ENCODE results near the gene WBP2. TPM values are rescaled to one million over a fixed set of nuclear protein-coding genes. Genes with fewer than 3 reads are reported as not detected.
A peak's percentile ranks its signal among the peaks of the same experiment; 100 is the strongest.
"Not testable (repeated sequence)": the region's sequence is repeated elsewhere in the genome, so short reads cannot be mapped to it uniquely, and the experiment has no call there.

Gene WBP2
- total RNA-seq, 2 experiments from 2014 or later = 64.3 to 68.6 TPM

- Mint-ChIP-seq H3K36me3 (ENCODE audit: low read depth) (peaks cover 21% of the 10 kb centered on the region), H3K27ac (no peak overlapping the region)
- POLR2A ChIA-PET = no interaction called here
Observed at GRCh38 chr17:75812096-75813013, 42.8 kb downstream of the WBP2 start.

GRCh38 chr17:75811174-75811573 is 44.0 kb downstream of the WBP2 start:
- CTCF ChIA-PET = no interaction called here
- no peak overlapping the region for H3K4me3 Mint-ChIP-seq
- DNase-seq = no peak
- H3K4me1 Mint-ChIP-seq (ENCODE audit: low read depth) = no peaks in the 10 kb centered on the region
- POLR2A ChIA-PET = interaction anchor here (0.7 kb wide), 1 partner anchor 12 kb away, joined by 3 read pairs; no protein-coding TSS in a partner anchor
- peaks cover 21% of the 10 kb centered on the region for H3K36me3 Mint-ChIP-seq (ENCODE audit: low read depth)
- ATAC-seq = no peak
- no peak overlapping the region for H3K27ac Mint-ChIP-seq
- no peaks in the 10 kb centered on the region for H3K9me3 Mint-ChIP-seq (ENCODE audit: insufficient read depth)
- H3K27me3 Mint-ChIP-seq (ENCODE audit: low read depth) = no peaks in the 10 kb centered on the region

More at GRCh38 chr17:75812096-75813013, 42.8 kb downstream of the WBP2 start:
- H3K4me1 Mint-ChIP-seq (ENCODE audit: low read depth) = no peaks in the 10 kb centered on the region
- CTCF ChIA-PET = no interaction called here
- no peaks in the 10 kb centered on the region for H3K27me3 Mint-ChIP-seq (ENCODE audit: low read depth)
- H3K9me3 Mint-ChIP-seq (ENCODE audit: insufficient read depth) = no peaks in the 10 kb centered on the region
- no peak for DNase-seq
- no peak overlapping the region for H3K4me3 Mint-ChIP-seq
- ATAC-seq = no peak

GRCh38 chr17:75810756-75811155 is 44.4 kb downstream of the WBP2 start:
- H3K27me3 Mint-ChIP-seq (ENCODE audit: low read depth); POLR2A ChIA-PET; H3K4me3 Mint-ChIP-seq; CTCF ChIA-PET; H3K4me1 Mint-ChIP-seq (ENCODE audit: low read depth); H3K9me3 Mint-ChIP-seq (ENCODE audit: insufficient read depth); ATAC-seq; H3K27ac Mint-ChIP-seq; DNase-seq: not testable (repeated sequence)
- peaks cover 21% of the 10 kb centered on the region for H3K36me3 Mint-ChIP-seq (ENCODE audit: low read depth)

- Mint-ChIP-seq H3K4me3 (no peak overlapping the region), H3K4me1 (ENCODE audit: low read depth) (no peaks in the 10 kb centered on the region), H3K27ac (no peak overlapping the region), H3K9me3 (ENCODE audit: insufficient read depth) (no peaks in the 10 kb centered on the region), H3K36me3 (ENCODE audit: low read depth) (peaks cover 19% of the 10 kb centered on the region), H3K27me3 (ENCODE audit: low read depth) (no peaks in the 10 kb centered on the region)
- ChIA-PET POLR2A (no interaction called here), CTCF (no interaction called here)
- DNase-seq = no peak
- ATAC-seq = no peak
Observed at GRCh38 chr17:75810216-75810615, 44.9 kb downstream of the WBP2 start.

DNA sequence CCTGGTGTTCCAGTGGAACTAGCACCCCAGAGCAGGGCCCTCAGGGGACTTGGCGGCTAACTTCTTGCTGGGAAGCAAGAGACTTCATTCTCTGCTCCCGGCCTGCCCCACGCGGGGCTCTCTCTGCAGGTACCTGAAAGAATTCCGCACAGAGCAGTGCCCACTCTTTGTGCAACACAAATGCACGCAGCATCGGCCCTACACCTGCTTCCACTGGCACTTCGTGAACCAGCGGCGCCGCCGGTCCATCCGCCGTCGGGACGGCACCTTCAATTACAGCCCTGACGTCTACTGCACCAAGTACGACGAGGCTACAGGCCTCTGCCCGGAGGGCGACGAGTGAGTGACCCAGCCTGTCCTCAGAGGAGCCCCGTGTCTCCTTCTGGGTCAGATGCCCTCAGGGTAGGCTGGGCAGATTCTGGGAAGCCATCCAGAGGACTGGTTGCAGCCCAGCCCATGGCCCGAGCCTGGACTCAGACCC is 45.5 kb downstream of the WBP2 start:
- CTCF ChIA-PET = no interaction called here
- Mint-ChIP-seq H3K4me3 (no peak overlapping the region), H3K27ac (no peak overlapping the region), H3K9me3 (ENCODE audit: insufficient read depth) (no peaks in the 10 kb centered on the region), H3K4me1 (ENCODE audit: low read depth) (no peaks in the 10 kb centered on the region), H3K27me3 (ENCODE audit: low read depth) (no peaks in the 10 kb centered on the region), H3K36me3 (ENCODE audit: low read depth) (peaks cover 15% of the 10 kb centered on the region)
- DNase-seq (no peak), ATAC-seq (no peak)
- POLR2A ChIA-PET = no interaction called here

GRCh38 chr17:75808905-75809621 is 46.1 kb downstream of the WBP2 start:
- Mint-ChIP-seq H3K27ac (no peak overlapping the region), H3K9me3 (ENCODE audit: insufficient read depth) (no peaks in the 10 kb centered on the region), H3K36me3 (ENCODE audit: low read depth) (peaks cover 11% of the 10 kb centered on the region), H3K4me1 (ENCODE audit: low read depth) (peaks cover under 1% of the 10 kb centered on the region), H3K4me3 (no peak overlapping the region), H3K27me3 (ENCODE audit: low read depth) (no peaks in the 10 kb centered on the region)
- ATAC-seq (no peak), DNase-seq (no peak)
- ChIA-PET CTCF (interaction anchor here (1.4 kb wide), 1 partner anchor 26 kb away, joined by 5 read pairs; no protein-coding TSS in a partner anchor), POLR2A (interaction anchor here (1.4 kb wide), 1 partner anchor 13 kb away, joined by 5 read pairs; no protein-coding TSS in a partner anchor)

DNA sequence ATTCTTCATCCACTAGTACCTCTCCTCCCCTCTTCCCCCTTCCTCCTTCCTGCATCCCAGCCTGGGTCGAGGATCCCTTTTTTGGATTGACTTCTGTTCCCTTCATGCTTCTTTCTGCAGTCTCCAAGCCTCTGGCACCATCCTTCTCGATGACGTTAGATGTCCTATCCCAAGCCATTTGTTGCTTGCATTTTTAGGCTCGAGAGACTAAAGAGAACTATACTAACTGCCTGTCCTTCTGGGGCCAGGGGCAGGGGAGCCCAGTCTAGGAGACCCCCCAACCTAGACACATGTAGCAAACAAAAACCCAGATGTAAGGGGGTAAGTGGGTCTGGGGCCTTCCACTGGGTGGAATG is 46.6 kb downstream of the WBP2 start:
- ATAC-seq = no peak
- Mint-ChIP-seq H3K27ac (peak overlapping the region; percentile 68), H3K36me3 (ENCODE audit: low read depth) (peaks cover 9% of the 10 kb centered on the region), H3K27me3 (ENCODE audit: low read depth) (no peaks in the 10 kb centered on the region), H3K9me3 (ENCODE audit: insufficient read depth) (no peaks in the 10 kb centered on the region), H3K4me1 (ENCODE audit: low read depth) (peaks cover 6% of the 10 kb centered on the region), H3K4me3 (no peak overlapping the region)
- CTCF ChIA-PET = interaction anchor here (1.0 to 1.4 kb wide), 2 partner anchors 26 to 55 kb away, joined by 4 to 5 read pairs; no protein-coding TSS in a partner anchor
- DNase-seq = no peak
- POLR2A ChIA-PET = interaction anchor here (1.0 to 1.4 kb wide), 2 partner anchors 10 to 14 kb away, joined by 4 to 5 read pairs; no protein-coding TSS in a partner anchor

- DNase-seq (no peak), ATAC-seq (no peak)
- no peak overlapping the region for H3K4me3 Mint-ChIP-seq
- ChIA-PET POLR2A (interaction anchor here (1.0 to 1.4 kb wide), 3 partner anchors 9 to 28 kb away, joined by 4 to 5 read pairs (median 4); no protein-coding TSS in a partner anchor), CTCF (interaction anchor here (1.0 to 1.4 kb wide), 2 partner anchors 25 to 54 kb away, joined by 4 to 5 read pairs; no protein-coding TSS in a partner anchor)
- H3K9me3 Mint-ChIP-seq (ENCODE audit: insufficient read depth) = no peaks in the 10 kb centered on the region
- no peak overlapping the region for H3K27ac Mint-ChIP-seq
- no peaks in the 10 kb centered on the region for H3K27me3 Mint-ChIP-seq (ENCODE audit: low read depth)
- peaks cover 12% of the 10 kb centered on the region for H3K36me3 Mint-ChIP-seq (ENCODE audit: low read depth)
- peaks cover 11% of the 10 kb centered on the region for H3K4me1 Mint-ChIP-seq (ENCODE audit: low read depth)
Observed at GRCh38 chr17:75807861-75808260, 47.3 kb downstream of the WBP2 start.

GRCh38 chr17:75806822-75807500 is 48.2 kb downstream of the WBP2 start:
- POLR2A ChIA-PET = interaction anchor here (0.7 to 1.3 kb wide), 2 partner anchors 27 to 48 kb away, joined by 4 read pairs; partner anchors contain the start of gene WBP2
- no peaks in the 10 kb centered on the region for H3K27me3 Mint-ChIP-seq (ENCODE audit: low read depth)
- H3K4me1 Mint-ChIP-seq (ENCODE audit: low read depth) = peaks cover 11% of the 10 kb centered on the region
- DNase-seq (no peak), ATAC-seq (no peak)
- H3K9me3 Mint-ChIP-seq (ENCODE audit: insufficient read depth) = no peaks in the 10 kb centered on the region
- H3K27ac Mint-ChIP-seq = no peak overlapping the region
- CTCF ChIA-PET = interaction anchor here (1.0 kb wide), 1 partner anchor 54 kb away, joined by 3 read pairs; no protein-coding TSS in a partner anchor
- H3K36me3 Mint-ChIP-seq (ENCODE audit: low read depth) = peaks cover 7% of the 10 kb centered on the region
- no peak overlapping the region for H3K4me3 Mint-ChIP-seq

GRCh38 chr17:75803883-75804282 is 51.3 kb downstream of the WBP2 start:
- H3K9me3 Mint-ChIP-seq (ENCODE audit: insufficient read depth) = no peaks in the 10 kb centered on the region
- peaks cover 11% of the 10 kb centered on the region for H3K36me3 Mint-ChIP-seq (ENCODE audit: low read depth)
- peaks cover 11% of the 10 kb centered on the region for H3K4me1 Mint-ChIP-seq (ENCODE audit: low read depth)
- no peak overlapping the region for H3K4me3 Mint-ChIP-seq
- POLR2A ChIA-PET = interaction anchor here (0.8 to 1.8 kb wide), 5 partner anchors 9 to 27 kb away, joined by 3 to 8 read pairs (median 4); partner anchors contain the start of gene UNK
- CTCF ChIA-PET = interaction anchor here (0.9 to 3.4 kb wide), 7 partner anchors 12 to 45 kb away, joined by 3 to 23 read pairs (median 5); partner anchors contain the start of gene GALK1
- ATAC-seq (no peak), DNase-seq (no peak)
- H3K27ac Mint-ChIP-seq = no peak overlapping the region
- no peaks in the 10 kb centered on the region for H3K27me3 Mint-ChIP-seq (ENCODE audit: low read depth)

DNA sequence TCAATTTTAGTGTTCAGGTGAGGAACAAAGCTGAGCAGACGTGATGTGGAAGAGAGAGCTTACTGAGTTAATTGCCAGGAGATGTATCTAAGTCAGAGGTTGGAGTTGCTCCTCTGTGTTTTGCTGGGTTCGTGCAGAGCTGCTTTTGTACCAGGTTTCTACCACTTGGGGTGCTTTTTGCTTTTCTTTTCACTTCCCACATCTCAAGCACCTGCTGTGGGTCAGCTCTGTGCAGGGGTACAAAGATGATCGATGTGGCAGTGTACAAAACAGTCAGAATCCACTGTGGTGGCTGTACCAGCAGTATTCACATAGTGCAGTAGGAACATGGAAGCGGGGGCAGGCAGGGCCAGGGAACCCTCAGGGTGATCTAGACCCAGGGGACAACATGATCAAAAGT is 55.7 kb downstream of the WBP2 start:
- H3K27me3 Mint-ChIP-seq (ENCODE audit: low read depth) = no peaks in the 10 kb centered on the region
- no peak overlapping the region for H3K4me3 Mint-ChIP-seq
- ATAC-seq (no peak), DNase-seq (no peak)
- H3K36me3 Mint-ChIP-seq (ENCODE audit: low read depth) = peaks cover 19% of the 10 kb centered on the region
- no peaks in the 10 kb centered on the region for H3K9me3 Mint-ChIP-seq (ENCODE audit: insufficient read depth)
- CTCF ChIA-PET = interaction anchor here (1.1 to 1.4 kb wide), 3 partner anchors 13 to 49 kb away, joined by 3 to 4 read pairs (median 3); no protein-coding TSS in a partner anchor
- no peak overlapping the region for H3K27ac Mint-ChIP-seq
- peaks cover 25% of the 10 kb centered on the region for H3K4me1 Mint-ChIP-seq (ENCODE audit: low read depth)
- POLR2A ChIA-PET = interaction anchor here (1.1 kb wide), 1 partner anchor 8 kb away, joined by 4 read pairs; no protein-coding TSS in a partner anchor
